ENCODE results near the gene CELF2.

DNA sequence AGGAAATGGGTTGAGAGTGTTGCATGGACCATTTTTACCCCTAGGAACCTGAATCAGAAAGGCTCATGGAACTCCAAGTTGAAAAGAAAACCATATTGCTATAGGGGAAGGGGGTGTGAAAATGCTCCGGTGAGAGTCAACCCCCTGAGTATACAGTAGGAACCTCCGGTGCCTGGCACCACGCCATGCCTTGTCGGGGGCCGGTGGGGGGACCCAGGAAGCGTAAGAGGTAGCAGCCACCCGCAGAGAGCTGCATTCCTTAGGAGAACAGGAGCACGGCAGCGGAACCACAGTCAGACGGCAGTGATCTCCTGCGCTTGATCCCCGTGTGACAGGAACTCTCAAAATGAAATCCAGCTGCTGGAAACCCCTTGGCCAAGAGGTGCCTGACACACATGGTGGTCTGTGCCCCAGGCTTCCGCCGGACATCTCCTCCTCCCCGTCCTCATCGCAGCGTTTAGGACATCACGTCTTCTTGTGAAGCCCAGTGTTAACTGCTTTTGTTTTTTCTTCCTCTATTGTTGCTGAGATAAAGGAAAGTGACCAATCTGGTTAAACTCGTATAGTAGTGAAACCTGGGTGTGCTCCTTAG lies 186.8 kb downstream of the CELF2 start:
- TF ChIP-seq CTCF (IDR thresholded peaks at IDR 0.05) = no peak
- TF ChIP-seq EZH2 (IDR thresholded peaks at IDR 0.05) = no peak
